ENCODE results near the gene TIMP2. TPM values are rescaled to one million over a fixed set of nuclear protein-coding genes. Genes with fewer than 3 reads are reported as not detected.

Gene TIMP2
- total RNA-seq, 1 experiment from 2014 or later, result 64.8 TPM

DNA sequence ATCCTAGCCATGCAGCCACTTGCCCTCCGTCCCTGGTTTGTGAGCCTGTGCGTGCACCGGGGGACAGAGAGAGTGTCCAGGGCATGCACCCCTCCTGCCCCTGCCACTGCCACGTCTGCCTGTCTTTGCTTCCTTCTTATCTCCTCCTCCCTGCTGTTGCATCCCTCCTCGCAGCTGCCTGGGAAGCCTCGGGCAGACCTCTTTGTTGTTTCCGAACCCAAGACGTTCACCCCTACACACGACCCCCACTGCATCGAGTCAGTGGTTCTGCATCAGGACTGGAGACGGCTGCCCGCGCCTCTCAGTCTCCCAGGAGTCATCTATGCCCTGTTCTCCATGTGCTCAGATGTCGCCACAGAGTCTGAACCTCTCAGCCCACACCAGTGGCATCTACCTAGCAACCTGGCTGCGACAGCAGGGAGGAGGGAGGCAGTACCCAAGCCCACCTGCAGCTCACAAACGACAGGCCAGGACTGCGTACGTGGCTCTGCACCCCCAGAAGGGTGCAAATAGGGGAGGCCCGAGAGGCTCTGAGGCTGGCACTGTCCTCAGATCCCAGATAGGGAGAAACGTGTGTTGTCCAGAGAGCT lies 5.2 kb downstream of the TIMP2 start:
- no TSS peak for BruUV-seq (replicated peaks)
- RAD21 ChIA-PET (ENCODE audit: low non-redundant PET in 1 of 2, low total read pairs in 2 of 2, uncharacterized antibody in 2 of 2, unreplicated experiment in 2 of 2), result no interaction called here
- CTCF ChIA-PET, result no interaction called here
- Histone ChIP-seq H3K36me3 (ENCODE audit: control insufficient read depth in 1 of 2, insufficient read depth in 2 of 2, low read length in 2 of 2) (peaks cover 0 to 5% of the 10 kb centered on the region in 2 experiments; a peak in 2 of 4 replicates), H3K9me3 (ENCODE audit: control insufficient read depth in 1 of 2, insufficient read depth in 1 of 2, low read depth in 1 of 2, low read length in 2 of 2) (no peaks in the 10 kb centered on the region), H3K9me2 (ENCODE audit: insufficient read depth) (no peaks in the 10 kb centered on the region), H3K27ac (ENCODE audit: low read depth, low read length) (no peak overlapping the region), H4K20me1 (ENCODE audit: insufficient read depth) (no peaks in the 10 kb centered on the region), H3K4me1 (ENCODE audit: control insufficient read depth in 1 of 2, insufficient read depth in 2 of 2, low read length in 2 of 2) (peaks cover 22 to 56% of the 10 kb centered on the region in 2 experiments), H3K4me3 (replicated peaks in 1 of 2; ENCODE audit: low read depth in 1 of 2, low read length in 2 of 2) (no peak overlapping the region), H3K79me2 (ENCODE audit: insufficient read depth, low read length) (peaks cover 61% of the 10 kb centered on the region; the same call in 1 of the 2 replicates), H3K27me3 (ENCODE audit: insufficient read depth, low read length) (no peaks in the 10 kb centered on the region), H3K4me2 (ENCODE audit: low read length) (no peak overlapping the region), H2AFZ (ENCODE audit: low read depth, low read length, poor library complexity, severe bottlenecking) (no peak overlapping the region), H3K9ac (ENCODE audit: low read length) (no peak overlapping the region)
- POLR2A ChIA-PET, result no interaction called here
- intact Hi-C loops (cut with micrococcal nuclease), result loop anchor here (5.0 kb wide), 1 partner anchor 53 kb away; no protein-coding TSS in a partner anchor
- DNase-seq (ENCODE audit: low read depth, low spot score) (no peak), ATAC-seq (no peak)
- TF ChIP-seq TCF7L2 (IDR thresholded peaks at IDR 0.05; ENCODE audit: borderline replicate concordance, extremely low read depth, insufficient read depth, insufficient read length), result no peak
- TF ChIP-seq POLR2AphosphoS5 (IDR thresholded peaks at IDR 0.05; ENCODE audit: low read depth, low read length), result no peak
- TF ChIP-seq ELF1 (IDR thresholded peaks at IDR 0.05; ENCODE audit: borderline replicate concordance, low read depth), result no peak
- no peak for TF ChIP-seq CBX3 (IDR thresholded peaks at IDR 0.05; ENCODE audit: low read depth)
- TF ChIP-seq YY1 (IDR thresholded peaks at IDR 0.05; ENCODE audit: extremely low read depth, insufficient replicate concordance, low read depth, low read length), result no peak
- TF ChIP-seq SIN3A (IDR thresholded peaks at IDR 0.05; ENCODE audit: low read depth), result no peak
- TF ChIP-seq SRF (IDR thresholded peaks at IDR 0.05; ENCODE audit: low read depth), result no peak
- no peak for TF ChIP-seq EGR1 (IDR thresholded peaks at IDR 0.05; ENCODE audit: low read depth)
- TF ChIP-seq RAD21 (IDR thresholded peaks at IDR 0.05; ENCODE audit: low read depth), result no peak

DNA sequence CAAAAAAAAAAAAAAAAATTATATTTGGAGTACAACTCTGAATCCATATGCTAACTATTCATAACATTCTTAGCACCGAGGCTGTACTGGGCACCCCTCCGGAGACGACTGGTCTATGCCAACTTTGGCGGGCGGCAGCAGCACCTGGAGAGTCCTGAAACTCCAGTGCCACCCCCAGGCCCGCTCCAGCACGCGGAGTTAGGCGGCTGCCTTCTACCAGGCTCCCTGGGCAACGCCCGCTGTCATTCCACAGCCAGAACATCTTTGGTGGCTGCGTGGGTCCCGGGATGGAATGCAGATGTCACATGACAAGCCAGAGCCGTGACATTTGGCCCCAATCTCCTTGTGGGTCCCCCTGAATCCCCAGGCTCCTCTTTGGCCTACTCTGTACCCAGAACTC lies 6.2 kb downstream of the TIMP2 start:
- no peaks in the 10 kb centered on the region for H3K9me3 ChIP-seq (ENCODE audit: control insufficient read depth in 1 of 2, insufficient read depth in 1 of 2, low read depth in 1 of 2, low read length in 2 of 2)
- POLR2A ChIA-PET, result no interaction called here
- H3K9ac ChIP-seq (ENCODE audit: low read length), result no peak overlapping the region
- no TSS peak for BruUV-seq (replicated peaks)
- TF ChIP-seq, protein P1, sequence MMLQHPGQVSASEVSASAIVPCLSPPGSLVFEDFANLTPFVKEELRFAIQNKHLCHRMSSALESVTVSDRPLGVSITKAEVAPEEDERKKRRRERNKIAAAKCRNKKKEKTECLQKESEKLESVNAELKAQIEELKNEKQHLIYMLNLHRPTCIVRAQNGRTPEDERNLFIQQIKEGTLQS (IDR thresholded peaks at IDR 0.05), result no peak
- TF ChIP-seq RAD21 (IDR thresholded peaks at IDR 0.05; ENCODE audit: low read depth) (no peak), JUND (IDR thresholded peaks at IDR 0.05) (no peak), YY1 (IDR thresholded peaks at IDR 0.05; ENCODE audit: extremely low read depth, insufficient replicate concordance, low read depth, low read length) (no peak), ZNF274 (IDR thresholded peaks at IDR 0.05; ENCODE audit: low read depth, low read length) (no peak), CEBPB (IDR thresholded peaks at IDR 0.05; ENCODE audit: low read depth) (no peak), TCF7L2 (IDR thresholded peaks at IDR 0.05; ENCODE audit: borderline replicate concordance, extremely low read depth, insufficient read depth, insufficient read length) (no peak), SIN3A (IDR thresholded peaks at IDR 0.05; ENCODE audit: low read depth) (no peak), CTCF (IDR thresholded peaks at IDR 0.05 in 2 of 3, conservative IDR thresholded peaks at IDR 0.05 in 1 of 3; ENCODE audit: borderline replicate concordance in 1 of 3, insufficient read depth in 1 of 3, low read depth in 2 of 3, low read length in 2 of 3) (no peak)
- TF ChIP-seq, protein P2, sequence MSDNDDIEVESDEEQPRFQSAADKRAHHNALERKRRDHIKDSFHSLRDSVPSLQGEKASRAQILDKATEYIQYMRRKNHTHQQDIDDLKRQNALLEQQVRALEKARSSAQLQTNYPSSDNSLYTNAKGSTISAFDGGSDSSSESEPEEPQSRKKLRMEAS (IDR thresholded peaks at IDR 0.05), result no peak
- H3K4me3 ChIP-seq (replicated peaks in 1 of 2; ENCODE audit: low read depth in 1 of 2, low read length in 2 of 2), result no peak overlapping the region
- peaks cover 0 to 5% of the 10 kb centered on the region in 2 experiments; a peak in 2 of 4 replicates for H3K36me3 ChIP-seq (ENCODE audit: control insufficient read depth in 1 of 2, insufficient read depth in 2 of 2, low read length in 2 of 2)
- H3K4me1 ChIP-seq (ENCODE audit: control insufficient read depth in 1 of 2, insufficient read depth in 2 of 2, low read length in 2 of 2), result peaks cover 22 to 51% of the 10 kb centered on the region in 2 experiments
- no peak for DNase-seq (ENCODE audit: low read depth, low spot score)
- RAD21 ChIA-PET (ENCODE audit: low non-redundant PET in 1 of 2, low total read pairs in 2 of 2, uncharacterized antibody in 2 of 2, unreplicated experiment in 2 of 2), result no interaction called here
- H3K27me3 ChIP-seq (ENCODE audit: insufficient read depth, low read length), result no peaks in the 10 kb centered on the region
- no peaks in the 10 kb centered on the region for H3K9me2 ChIP-seq (ENCODE audit: insufficient read depth)
- peaks cover 57% of the 10 kb centered on the region; the same call in 1 of the 2 replicates for H3K79me2 ChIP-seq (ENCODE audit: insufficient read depth, low read length)
- intact Hi-C loops (cut with micrococcal nuclease), result no loop called here
- CTCF ChIA-PET, result no interaction called here
- H4K20me1 ChIP-seq (ENCODE audit: insufficient read depth), result no peaks in the 10 kb centered on the region
- ATAC-seq, result no peak
- no peak overlapping the region for H2AFZ ChIP-seq (ENCODE audit: low read depth, low read length, poor library complexity, severe bottlenecking)
- no peak overlapping the region for H3K27ac ChIP-seq (ENCODE audit: low read depth, low read length)
- H3K4me2 ChIP-seq (ENCODE audit: low read length), result no peak overlapping the region

Data from HCT116 (cell line).